ENCODE data around the gene COPS7A. TPM values are rescaled to one million over a fixed set of nuclear protein-coding genes. Genes with fewer than 3 reads are reported as not detected.

Gene COPS7A
- total RNA-seq, 2 donors from 2014 or later = 20.2 to 27.7 TPM

DNA sequence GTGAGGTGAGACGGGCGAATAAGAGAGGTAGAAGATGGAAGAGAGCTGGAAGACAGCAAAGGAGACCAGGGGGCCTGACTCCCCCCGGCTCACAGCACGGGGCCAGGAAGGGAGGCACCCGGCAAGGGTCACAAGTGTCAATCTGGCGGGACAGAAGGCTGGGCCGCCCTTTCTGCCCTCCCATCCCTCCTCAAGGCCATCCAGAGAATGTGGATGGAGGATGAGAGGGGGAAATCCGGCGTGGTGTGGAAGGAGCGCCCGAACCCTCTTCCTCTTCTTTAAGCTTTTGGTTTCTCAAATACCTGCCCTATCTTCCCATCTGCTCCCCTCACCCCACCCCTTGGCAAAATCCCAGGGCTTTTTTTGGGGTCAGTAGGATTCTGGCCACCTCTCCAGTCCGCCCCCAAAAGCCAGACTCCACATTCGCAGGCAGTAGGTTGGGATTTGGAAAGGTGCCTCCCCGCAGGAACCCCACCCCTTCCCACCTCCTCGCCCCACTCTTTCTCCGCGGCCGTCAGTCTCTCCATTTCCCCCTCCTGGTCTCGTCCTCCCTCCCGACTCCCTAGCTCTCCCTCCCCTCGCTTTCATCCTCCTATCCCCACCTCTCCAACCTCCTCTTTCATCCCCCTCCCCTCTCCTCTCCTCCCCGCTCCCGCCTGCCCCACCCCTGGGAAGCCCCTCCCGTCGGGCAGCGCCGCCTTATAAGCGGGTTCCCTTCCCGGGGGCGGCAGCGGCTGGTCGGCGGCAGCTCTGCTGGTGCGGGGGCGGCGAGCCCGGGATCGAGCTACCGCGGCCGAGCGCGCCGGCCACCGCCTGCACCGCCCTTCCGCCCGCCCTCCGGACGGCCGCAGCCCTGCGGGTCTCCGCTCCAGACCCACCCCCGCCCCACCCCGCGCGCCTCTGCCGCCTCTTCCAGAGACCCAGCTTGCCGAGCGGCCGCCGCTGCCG is 42.1 kb downstream of the COPS7A start, which contains the start of gene PTMS:
Gene PTMS (plus strand): TSS at position 730 of the 948 bp plus-strand sequence. CDS start 343 bp downstream, outside the sequence.
- Histone ChIP-seq H3K9me3 (no peaks in the 10 kb centered on the region), H3K36me3 (replicated peaks in 1 of 2; ENCODE audit: insufficient read depth in 1 of 2, low read depth in 2 of 2) (no peaks in the 10 kb centered on the region), H3K4me3 (peak within 1 kb of the TSS; percentile 27 to 71), H3K27ac (peak within 1 kb of the TSS; percentile 78 to 95 (median 84)), H3K27me3 (no peaks in the 10 kb centered on the region), H3K4me1 (peaks cover 48% of the 10 kb centered on the region)
- TF ChIP-seq POLR2A (IDR thresholded peaks at IDR 0.05) = peak; percentile 65 to 74 (median 72)
- TF ChIP-seq, protein P1, sequence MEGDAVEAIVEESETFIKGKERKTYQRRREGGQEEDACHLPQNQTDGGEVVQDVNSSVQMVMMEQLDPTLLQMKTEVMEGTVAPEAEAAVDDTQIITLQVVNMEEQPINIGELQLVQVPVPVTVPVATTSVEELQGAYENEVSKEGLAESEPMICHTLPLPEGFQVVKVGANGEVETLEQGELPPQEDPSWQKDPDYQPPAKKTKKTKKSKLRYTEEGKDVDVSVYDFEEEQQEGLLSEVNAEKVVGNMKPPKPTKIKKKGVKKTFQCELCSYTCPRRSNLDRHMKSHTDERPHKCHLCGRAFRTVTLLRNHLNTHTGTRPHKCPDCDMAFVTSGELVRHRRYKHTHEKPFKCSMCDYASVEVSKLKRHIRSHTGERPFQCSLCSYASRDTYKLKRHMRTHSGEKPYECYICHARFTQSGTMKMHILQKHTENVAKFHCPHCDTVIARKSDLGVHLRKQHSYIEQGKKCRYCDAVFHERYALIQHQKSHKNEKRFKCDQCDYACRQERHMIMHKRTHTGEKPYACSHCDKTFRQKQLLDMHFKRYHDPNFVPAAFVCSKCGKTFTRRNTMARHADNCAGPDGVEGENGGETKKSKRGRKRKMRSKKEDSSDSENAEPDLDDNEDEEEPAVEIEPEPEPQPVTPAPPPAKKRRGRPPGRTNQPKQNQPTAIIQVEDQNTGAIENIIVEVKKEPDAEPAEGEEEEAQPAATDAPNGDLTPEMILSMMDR (IDR thresholded peaks at IDR 0.05) = no peak
- ATAC-seq = peak; percentile 27
- WGBS, 2 donors = 3 to 4% methylated on average over 29 to 59 of the region's 63 CpGs
- intact Hi-C loops (cut with DNase I) = no loop called here
- peak; percentile 65 to 79 (median 76) for DNase-seq

DNA sequence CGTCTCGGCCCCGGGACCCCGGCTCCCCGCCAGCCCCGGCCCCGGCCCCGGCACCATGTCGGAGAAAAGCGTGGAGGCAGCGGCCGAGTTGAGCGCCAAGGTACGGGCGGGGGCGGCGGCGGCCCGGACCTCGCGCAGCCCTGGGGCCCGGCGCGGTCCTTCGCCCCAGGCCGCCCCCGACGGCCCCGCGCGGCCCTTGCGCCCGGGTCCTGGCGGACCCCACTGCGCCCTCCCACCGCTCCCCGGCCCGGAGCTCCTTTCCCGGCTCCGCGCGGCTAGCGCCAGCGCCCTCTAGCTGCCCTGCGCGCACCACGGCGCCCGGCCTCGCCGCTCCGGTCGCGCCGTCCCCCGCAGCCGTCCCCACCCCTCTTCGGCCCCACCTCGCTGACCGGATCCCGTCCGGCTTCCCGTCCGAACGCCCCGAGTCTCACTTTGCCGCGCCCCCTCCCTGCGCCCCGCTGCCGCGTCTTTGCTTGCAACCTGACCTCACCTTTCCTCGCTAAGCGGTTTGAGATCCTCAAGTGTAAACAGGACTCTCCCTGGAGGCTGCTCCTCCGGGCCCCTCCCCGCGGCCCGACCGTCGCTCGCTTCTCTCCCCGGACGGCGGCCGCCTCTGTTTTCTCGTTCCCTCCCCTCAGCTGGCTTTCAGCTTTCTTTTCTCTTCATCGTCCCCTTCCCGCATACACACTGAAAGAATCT is 43.0 kb downstream of the COPS7A start:
- H3K4me1 ChIP-seq = peaks cover 48% of the 10 kb centered on the region
- no peaks in the 10 kb centered on the region for H3K9me3 ChIP-seq
- peak; percentile 68 for ATAC-seq
- 0% methylated on average over 16 to 71 of the region's 88 CpGs for WGBS, 2 donors
- DNase-seq = peak; percentile 79 to 84 (median 80)
- H3K27ac ChIP-seq = peak overlapping the region; percentile 78 to 95 (median 84)
- TF ChIP-seq POLR2A (IDR thresholded peaks at IDR 0.05) = peak; percentile 30 to 37 (median 34)
- TF ChIP-seq, protein P1 (IDR thresholded peaks at IDR 0.05) = peak; percentile 45 to 93 (median 84)
- peak overlapping the region; percentile 27 to 71 for H3K4me3 ChIP-seq
- H3K36me3 ChIP-seq (replicated peaks in 1 of 2; ENCODE audit: insufficient read depth in 1 of 2, low read depth in 2 of 2) = no peaks in the 10 kb centered on the region
- H3K27me3 ChIP-seq = no peaks in the 10 kb centered on the region
- intact Hi-C loops (cut with DNase I) = no loop called here

DNA sequence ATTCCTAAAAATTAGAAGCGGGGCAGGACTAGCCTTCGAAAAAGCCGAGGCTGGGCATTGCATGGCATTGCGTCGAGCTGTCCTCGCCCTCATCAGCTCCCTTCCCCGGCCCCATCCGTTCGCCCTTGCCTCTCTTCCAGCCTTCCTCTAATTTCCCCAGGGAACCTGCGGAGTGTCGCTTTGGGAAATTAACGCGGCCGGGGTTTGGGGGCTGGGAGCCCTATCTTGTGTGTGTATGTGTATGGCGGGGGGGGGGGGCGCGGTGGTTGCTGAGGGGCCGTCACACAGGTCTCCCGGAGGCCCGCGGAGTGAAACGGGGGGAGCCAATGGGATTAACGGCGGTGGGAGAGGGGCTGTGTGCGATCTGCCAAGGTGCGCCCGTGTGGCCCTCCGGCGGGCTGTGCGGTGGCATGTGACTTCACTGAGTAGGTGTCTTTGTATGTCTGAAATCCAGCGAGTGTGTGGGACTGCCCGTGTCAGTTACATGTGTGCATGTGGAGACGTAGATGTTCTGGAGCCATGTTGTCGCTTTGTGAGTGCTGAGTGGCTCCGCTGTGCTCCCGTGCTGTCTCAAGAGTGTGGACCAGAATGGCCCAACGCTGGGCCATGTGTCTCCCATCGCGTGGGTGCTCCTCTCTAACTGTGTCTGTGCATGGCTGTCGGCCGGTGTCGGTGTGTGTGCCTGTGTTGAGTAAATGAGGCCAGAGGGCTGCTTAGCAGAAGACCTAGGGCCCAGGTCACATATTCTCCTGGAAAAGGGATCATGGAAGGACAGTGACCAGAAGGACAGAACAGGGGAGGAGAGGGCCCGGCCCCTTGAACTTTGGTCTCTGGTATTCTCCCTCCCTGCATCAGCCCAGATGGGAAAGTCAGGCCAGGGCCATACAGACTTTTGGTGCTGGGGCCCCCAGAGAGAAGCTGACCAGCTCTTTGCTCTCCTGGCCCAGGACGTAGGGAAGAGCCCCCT is 43.8 kb downstream of the COPS7A start:
- H3K36me3 ChIP-seq (replicated peaks in 1 of 2; ENCODE audit: insufficient read depth in 1 of 2, low read depth in 2 of 2) = no peaks in the 10 kb centered on the region
- H3K4me1 ChIP-seq = peaks cover 48% of the 10 kb centered on the region
- WGBS, 2 donors = 26 to 32% methylated on average over 23 to 43 of the region's 44 CpGs
- no peaks in the 10 kb centered on the region for H3K27me3 ChIP-seq
- intact Hi-C loops (cut with DNase I) = no loop called here
- DNase-seq = peak in 2 of 4 donors; percentile 40
- TF ChIP-seq POLR2A (IDR thresholded peaks at IDR 0.05) = no peak
- TF ChIP-seq, protein P1 (IDR thresholded peaks at IDR 0.05) = no peak
- peak overlapping the region in 3 of 4 donors; percentile 78 to 95 (median 88) for H3K27ac ChIP-seq
- H3K9me3 ChIP-seq = no peaks in the 10 kb centered on the region
- no peak for ATAC-seq
- H3K4me3 ChIP-seq = peak overlapping the region; percentile 27 to 71

DNA sequence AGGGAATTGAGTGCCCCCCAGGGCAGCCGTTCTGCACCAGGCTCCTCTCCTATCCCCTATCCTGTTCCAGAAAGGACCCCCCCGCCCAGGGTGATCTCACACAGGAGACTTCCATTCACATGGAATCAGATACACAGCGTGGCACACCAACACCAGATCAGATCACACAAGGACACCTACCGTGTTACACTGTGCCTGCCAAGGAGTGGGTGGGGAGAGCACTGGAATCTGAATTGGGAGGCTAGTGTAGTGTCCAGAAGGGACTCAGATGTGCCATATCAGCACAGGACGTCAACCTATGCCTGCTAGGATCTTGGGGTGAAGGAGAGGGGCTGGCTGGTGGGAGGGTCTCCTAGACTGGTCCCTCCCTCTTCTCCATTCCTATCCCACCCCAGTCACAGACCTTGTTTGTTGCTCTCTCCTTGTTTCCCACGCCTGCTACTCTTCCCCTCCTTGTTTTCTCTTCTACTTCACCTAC is 44.6 kb downstream of the COPS7A start:
- Histone ChIP-seq H3K27me3 (no peaks in the 10 kb centered on the region), H3K4me1 (peaks cover 41% of the 10 kb centered on the region), H3K9me3 (no peaks in the 10 kb centered on the region), H3K27ac (no peak overlapping the region), H3K36me3 (replicated peaks in 1 of 2; ENCODE audit: insufficient read depth in 1 of 2, low read depth in 2 of 2) (no peaks in the 10 kb centered on the region), H3K4me3 (no peak overlapping the region)
- no peak for TF ChIP-seq POLR2A (IDR thresholded peaks at IDR 0.05)
- TF ChIP-seq, protein P1 (IDR thresholded peaks at IDR 0.05) = no peak
- intact Hi-C loops (cut with DNase I) = no loop called here
- ATAC-seq = no peak
- 57 to 58% methylated on average over 6 of the region's 6 CpGs for WGBS, 2 donors
- no peak for DNase-seq

Data from body of pancreas (tissue), 4 donors.